Stimulated activated CD8-positive, alpha-beta memory T cell treated with anti-CD3 and anti-CD28 coated beads, Interleukin-7, amount 100 ng/mL, for 4 hours (primary cell): ENCODE data around the gene ZNRF1.

ENCODE experiments used
- DNase-seq, 2 donors: peaks; one replicate each; pipeline ENCODE4 v3.0.0-alpha.2; 2020; ENCODE audit warnings: low read depth in 2 of 2

The ZNRF1 gene

DNA sequence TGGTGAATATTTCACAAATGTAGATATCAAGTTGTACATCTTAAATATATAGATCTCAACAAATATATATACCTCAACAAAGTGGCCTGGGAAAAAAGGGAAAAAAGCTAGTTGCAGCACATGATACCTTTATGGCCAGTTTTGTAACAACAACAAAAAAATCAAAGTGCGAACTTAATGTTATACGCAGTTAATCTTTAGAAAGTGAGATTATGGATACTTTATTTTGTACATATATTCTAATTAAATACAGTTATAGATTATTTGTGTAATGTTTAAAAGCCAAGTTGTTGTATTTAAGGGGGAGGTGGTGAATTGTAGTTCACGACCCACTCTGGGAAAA is 149.1 kb downstream of the ZNRF1 start:
- DNase-seq, result no peak

DNA sequence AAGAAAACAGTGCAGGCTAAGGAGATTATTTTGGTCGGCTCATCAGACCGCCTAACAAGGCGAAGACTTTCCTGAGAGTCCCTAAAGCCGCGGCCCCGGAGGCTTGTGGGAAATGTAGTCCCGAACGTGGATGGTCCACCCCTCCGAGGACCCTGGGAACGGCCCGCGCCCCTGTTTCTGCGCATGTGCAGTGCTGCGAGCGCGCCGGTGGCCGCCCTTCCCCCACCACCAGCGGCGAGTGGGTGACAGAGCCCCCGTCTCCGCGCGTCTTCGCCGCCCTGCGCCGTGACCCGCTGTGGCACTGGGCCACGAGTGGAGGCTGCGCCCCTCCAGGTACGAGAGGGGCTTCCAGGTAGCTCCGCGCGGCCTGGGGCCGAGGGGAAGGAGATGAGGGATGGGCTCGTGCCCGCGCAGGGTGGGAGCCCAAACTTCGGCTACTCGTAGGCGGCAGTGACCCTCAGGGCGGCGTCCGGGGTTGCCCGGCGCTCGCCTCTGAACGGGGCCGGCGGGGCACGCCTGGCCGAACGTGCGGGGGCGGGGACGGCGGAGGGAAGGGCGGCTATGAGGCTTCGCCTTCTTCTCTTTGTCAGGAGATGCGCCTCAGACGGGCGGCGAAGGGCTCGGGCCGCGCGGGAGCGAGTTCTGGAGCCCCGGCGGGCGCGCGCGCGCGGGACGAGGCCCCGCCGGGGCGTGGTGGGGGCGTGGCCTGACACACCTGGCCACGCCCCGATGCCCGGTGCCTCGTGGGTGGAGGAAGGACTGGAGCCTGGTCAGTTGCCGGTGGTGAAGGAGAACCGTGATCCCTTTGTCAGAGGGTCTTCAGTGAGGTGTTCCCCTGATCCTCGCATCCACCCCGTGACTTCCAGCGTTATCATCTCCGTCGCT is 149.7 kb downstream of the ZNRF1 start, which contains the start of gene ZFP1:
ZFP1 (plus strand) TSS at position 214 of the 885 bp plus-strand sequence. CDS start 4,428 bp downstream, outside the sequence.
- peak; percentile 91 to 92 for DNase-seq

DNA sequence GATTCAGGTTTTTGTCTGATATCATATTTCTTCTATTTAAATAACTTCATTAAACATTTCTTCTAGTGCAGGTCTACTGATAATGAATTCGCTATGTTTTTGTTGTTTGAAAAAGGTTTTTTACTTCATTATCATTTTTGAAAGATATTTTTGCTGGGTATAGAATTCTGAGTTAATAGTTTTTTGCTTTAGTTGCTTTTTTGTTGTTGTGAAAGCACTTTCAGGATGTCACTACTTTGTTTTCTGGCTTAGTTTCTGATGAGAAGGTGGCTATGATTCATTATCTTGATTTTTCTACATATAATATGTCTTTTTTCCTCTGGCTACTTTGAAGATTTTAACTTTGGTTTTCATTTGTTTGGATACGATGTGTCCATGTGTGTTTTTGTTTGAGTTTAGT is 153.0 kb downstream of the ZNRF1 start:
- DNase-seq, result no peak

DNA sequence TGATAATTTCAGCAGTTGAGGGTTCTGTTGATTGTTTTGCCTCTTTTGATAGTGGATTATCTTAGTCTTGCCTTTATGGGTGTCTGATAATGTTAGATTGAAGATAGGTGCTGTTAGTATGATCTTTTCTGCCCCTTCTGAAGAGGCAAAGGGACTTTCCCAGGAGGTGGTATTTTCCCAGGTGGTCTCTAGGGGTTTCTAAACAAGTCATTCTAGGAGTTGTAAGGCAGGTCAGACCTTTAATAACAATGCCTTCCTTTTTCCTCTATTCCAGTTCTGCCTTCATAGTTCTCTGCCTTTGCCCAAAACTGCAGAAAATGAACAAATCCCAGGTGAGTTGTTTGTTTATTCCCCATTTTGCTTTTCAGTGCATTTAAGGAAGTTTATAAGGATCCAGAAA is 153.8 kb downstream of the ZNRF1 start:
- DNase-seq, result no peak

DNA sequence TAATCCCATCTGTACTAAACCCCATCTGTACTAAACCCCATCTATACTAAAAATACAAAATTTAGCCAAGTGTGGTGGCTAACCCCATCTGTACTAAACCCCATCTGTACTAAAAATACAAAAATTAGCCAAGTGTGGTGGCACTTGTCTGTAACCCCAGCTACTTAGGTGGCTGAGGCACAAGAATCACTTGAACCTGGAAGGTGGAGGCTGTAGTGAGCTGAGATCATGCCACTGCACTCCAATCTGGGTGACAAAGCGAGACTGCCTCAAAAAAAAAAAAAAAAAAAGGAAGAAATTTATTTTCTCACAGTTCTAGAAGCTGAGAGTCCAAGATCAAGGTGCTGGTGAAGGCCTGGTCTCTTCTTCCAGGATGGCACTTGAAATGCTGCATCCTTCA is 161.6 kb downstream of the ZNRF1 start:
- no peak for DNase-seq
